ENCODE results near the gene ZNF761.
A peak's percentile ranks its signal among the peaks of the same experiment; 100 is the strongest.
"Not testable (repeated sequence)": the region's sequence is repeated elsewhere in the genome, so short reads cannot be mapped to it uniquely, and the experiment has no call there.

ZNF761 gene

DNA sequence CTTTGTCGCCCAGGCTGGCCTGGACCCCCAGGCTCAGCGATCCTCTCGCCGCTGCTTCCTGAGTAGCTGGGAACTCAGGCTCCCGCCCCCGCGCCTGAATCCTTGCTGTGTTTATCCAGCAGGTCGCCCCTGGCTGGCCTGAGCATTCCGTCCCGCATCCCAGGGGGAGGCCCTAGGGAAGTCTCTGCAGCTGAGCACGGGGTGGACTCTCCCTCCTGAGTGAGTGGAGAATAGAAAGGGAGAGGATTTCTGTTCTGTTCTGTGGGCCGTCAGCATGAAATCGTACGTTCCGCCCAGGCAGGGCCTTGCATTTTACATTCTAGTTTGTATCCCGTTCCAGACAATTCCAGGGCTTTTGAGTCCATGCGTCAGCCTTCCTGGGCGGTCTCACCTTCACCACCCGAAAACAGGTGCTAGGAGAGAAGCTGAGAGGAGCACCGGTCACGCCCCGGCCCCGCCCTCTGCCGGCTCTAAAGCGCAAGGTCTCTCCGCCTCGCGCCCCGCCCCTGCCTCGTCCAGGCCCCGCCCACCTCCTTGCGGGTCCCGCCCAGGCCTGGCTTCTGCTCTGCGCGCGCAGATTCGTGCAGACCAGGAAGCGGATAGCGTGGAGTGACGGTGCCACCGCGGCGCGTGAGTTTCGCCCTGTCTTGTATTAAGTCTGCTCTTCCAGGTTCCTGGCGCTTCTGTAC is at the start of gene ZNF761:
TSS of gene ZNF761 (plus strand) at position 586 of the 689 bp plus-strand sequence. CDS start 15,285 bp downstream, outside the sequence.
- DNase-seq = peak; percentile 42 to 92 (median 86)

GRCh38 chr19:53388168-53388567 is 43.6 kb upstream of the ZNF761 start:
- DNase-seq = no peak

GRCh38 chr19:53388904-53389303 is 42.9 kb upstream of the ZNF761 start:
- no peak for DNase-seq

DNA sequence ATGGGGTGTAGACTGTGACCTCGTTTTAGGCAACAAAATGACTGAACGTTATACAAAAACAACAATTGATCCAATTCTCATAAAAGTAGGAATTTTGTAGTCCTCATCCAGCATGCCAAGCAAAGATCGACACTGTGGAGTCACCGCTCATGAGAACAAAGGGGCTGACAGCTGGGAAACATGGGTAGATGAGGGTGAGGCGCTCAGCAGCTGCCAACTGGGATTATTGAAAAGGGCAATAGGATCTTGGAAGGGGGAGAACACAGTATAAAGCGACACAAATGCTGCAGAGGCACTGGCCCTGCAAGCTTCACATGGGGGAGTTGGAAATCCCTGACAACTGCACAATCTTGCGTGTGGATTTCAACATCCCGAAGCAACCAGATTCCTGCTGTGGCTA is 42.2 kb upstream of the ZNF761 start:
- DNase-seq = no peak

DNA sequence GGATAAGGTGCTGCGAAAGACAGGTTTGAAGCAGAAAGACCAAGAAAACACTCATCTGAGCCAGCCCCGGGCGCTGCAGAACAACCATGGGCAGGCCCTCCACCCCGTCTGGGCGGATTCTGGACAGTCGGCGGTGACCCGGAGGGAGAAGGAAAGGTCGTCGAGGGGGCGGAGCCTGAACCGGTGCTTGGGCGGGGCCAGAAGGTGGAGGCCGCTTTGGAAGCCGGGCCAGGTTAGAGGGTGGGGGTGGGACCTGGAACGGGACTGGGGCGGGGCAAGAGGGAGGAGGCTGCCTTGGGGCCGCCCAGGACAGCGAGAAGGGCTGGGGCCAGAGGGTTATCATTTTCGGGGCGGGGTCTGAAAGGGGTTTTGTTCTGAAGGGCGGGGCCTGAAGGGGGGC is 41.8 kb upstream of the ZNF761 start:
- DNase-seq = peak in 6 of 14 donors; percentile 0 to 51 (median 0)

DNA sequence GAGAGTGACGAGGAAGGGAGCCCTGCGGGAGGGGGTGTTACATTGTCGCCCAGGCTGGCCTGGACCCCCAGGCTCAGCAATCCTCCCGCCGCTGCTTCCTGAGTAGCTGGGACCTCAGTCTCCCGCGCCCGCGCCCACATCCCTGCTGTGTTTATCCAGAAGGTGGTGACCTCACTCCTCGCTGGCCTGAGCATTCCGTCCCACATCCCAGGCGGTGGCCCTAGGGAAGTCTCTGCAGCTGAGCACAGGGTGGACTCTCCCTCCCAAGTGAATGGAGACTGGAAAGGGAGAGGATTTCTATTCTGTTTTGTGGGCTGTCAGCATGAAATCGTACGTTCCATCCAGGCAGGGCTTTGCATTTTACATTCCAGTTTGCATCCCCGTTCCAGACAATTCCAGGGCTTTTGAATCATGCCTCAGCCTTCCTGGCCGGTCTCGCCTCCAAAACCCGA is 37.2 kb upstream of the ZNF761 start:
- peak in 3 of 14 donors; percentile 53 to 72 (median 66) for DNase-seq

- peak; percentile 42 to 92 (median 84) for DNase-seq
Observed at GRCh38 chr19:53394974-53395839, 36.6 kb upstream of the ZNF761 start, which contains the start of gene ZNF765. ZNF765 (plus strand) TSS chr19:53395149; CDS start chr19:53398016, 2,867 bp downstream.

DNA sequence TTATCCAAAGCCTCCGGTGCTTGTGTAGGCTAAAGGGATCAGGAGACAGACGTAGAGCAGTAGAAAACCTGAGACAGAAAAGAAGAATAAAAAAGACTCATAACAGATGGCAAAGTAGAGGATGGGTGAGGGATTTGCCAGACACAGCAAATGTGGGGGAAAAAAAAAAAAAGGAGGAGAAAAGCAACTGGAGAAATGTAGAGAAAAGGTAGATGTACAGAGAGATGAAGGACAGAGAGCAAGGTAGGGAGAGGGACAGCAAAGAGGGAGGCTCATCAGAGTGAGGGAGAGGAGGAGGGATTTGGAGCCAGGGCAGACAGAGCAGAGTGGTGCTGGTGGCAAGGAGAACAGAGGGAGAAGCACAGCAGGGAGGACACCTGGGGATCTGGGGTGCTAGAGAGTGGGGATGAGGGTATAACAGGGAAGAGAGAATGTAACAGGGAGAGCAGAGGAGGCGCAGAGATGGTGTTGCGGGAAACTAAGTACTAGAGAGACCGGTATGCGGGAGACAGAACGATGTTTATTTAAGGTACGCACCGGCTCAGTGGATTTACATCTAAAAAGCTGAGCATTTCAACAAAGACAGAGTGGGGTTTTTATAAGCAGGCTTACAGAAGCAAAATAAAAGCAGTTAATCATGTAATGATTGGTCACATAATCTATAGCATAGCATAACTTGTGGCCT is 35.8 kb upstream of the ZNF761 start:
- DNase-seq = not testable (repeated sequence)

DNA sequence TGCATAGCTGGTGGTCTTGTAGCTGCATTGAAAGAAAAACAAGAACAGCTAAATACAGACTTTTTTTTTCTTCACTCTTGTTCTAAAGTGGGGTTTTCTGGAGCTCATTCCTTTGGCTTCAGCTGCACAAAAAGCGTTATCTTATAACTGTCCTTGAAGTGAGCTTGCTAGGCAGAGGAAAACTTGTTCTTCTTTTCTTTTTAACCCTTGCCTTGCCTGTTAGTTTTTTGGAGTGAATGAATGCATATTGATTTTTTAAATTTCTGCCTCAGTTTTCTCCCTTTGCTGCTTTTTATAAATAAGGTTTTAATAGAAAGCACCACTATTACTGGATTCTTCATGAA is 35.3 kb upstream of the ZNF761 start:
- no peak for DNase-seq

- DNase-seq = not testable (repeated sequence)
Observed at GRCh38 chr19:53397918-53398317, 33.9 kb upstream of the ZNF761 start.

DNA sequence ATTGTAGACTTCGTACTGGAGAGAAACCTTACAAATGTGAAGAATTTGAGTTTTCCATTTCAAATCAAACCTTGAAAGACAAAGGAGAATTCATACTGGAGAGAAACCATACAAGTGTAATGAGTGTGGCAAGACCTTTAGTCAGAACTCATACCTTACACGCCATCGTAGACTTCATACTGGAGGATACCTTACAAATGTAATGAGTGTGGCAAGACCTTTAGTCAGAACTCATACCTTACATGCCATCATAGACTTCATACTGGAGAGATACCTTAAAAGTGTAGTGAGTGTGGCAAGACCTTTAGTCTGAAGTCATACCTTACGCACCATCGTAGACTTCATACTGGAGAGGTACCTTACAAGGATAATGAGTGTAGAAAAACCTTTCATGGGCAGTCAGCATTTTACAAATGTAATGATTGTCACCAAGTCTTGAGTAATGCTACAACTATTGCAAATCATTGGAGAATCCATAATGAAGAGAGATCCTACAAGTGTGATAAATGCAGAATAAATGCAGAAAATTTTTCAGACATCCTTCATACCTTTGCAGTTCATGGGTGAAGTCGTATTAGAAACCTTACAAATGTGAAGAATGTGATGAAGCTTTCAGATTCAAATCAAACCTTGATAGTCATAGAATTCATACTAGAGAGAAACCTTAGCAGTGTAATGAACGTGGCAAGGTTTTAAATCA is 22.1 kb upstream of the ZNF761 start:
- DNase-seq = no peak

DNA sequence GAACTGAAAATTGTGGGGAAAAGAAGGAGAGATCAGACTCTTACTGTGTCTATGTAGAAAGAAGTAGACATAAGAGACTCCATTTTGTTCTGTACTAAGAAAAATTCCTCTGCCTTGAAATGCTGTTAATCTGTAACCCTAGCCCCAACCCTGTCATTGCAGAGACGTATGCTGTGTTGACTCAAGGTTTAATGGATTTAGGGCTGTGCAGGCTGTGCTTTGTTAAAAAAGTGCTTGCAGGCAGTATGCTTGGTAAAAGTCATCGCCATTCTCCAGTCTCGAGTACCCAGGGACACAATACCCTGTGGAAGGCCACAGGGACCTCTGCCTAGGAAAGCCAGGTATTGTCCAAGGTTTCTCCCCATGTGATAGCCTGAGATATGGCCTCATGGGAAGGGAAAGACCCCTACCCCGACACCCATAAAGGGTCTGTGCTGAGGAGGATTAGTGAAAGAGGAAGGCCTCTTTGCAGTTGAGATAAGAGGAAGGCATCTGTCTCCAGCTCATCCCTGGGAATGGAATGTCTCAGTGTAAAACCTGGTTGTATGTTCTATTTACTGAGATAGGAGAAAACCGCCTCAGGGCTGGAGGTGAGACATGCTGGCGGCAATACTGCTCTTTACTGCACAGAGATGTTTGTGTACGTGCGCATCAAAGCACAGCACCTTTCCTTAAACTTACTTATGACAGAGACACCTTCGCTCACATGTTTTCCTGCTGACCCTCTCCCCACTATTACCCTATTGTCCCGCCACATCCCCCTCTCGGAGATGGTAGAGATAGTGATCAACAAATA is 11.1 kb upstream of the ZNF761 start:
- DNase-seq = not testable (repeated sequence)

DNA sequence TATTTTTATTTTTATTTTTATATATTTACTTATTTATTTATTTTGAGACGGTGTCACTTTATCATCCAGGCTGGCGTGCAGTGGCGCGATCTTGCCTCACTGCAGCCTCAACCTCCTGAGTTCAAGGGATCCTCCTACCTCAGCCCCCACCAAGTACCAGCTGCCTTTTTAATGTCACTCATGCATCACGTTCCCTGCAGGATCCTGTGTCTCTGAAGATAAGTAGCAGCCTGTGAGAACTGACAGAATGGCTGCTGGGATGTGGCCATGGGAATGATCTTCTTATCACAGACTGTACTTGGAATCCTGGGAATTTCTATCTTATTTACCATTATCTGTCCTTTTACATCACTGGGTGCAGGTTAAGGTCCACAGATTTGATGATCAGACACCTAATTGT is 9.2 kb upstream of the ZNF761 start:
- no peak for DNase-seq

DNA sequence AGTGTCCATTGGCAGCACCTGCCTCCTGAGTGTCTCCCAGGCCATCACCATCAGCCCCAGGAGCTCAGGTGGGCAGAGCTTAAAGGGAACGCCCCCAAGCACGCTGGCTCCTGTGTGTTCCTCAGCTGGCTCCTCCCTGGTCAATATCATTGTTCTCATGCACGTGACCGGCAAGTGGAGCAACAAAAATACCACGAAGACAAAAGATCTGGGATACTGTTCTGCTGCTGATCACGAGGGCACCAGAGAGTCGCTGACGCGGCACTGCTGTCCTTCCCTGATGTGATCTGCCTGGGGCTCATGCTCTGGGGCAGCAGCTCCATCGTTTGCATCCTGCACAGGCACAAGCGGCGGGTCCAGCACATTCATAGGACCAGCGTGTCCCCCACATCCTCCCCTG is 8.7 kb upstream of the ZNF761 start:
- not testable (repeated sequence) for DNase-seq

GRCh38 chr19:53423680-53424079 is 8.1 kb upstream of the ZNF761 start:
- peak in 2 of 14 donors; percentile 0 to 15 for DNase-seq

DNA sequence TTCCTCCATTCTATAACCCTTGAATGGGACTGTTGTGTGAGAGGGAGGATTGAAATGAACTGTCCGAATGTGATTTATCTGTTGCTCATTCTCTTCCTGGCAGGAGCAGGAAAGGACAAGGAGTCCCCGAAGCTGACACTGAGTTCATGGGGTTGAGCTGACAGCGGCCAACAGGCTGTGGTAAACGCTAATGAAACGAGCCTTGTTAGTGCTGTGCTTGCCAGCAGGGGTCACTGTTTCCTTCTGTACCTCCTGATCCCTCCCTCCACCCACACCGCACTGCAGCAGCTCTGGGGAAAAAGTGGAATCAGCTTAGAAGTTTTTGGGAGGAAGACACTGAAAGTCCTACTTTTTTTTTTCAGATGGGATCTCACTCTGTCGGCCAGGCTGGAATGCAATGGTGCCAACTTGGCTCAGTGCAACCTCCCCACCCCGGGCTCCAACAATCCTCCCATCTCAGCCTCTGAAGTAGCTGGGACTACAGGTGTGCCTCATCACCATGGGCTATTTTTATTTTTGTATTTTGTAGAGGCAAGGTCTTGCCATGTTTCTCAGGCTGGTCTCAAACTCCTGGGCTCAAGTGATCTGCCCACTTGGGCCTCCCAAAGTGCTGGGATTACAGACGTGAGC is 6.7 kb upstream of the ZNF761 start:
- DNase-seq = peak in 13 of 14 donors; percentile 10 to 70 (median 31)

DNA sequence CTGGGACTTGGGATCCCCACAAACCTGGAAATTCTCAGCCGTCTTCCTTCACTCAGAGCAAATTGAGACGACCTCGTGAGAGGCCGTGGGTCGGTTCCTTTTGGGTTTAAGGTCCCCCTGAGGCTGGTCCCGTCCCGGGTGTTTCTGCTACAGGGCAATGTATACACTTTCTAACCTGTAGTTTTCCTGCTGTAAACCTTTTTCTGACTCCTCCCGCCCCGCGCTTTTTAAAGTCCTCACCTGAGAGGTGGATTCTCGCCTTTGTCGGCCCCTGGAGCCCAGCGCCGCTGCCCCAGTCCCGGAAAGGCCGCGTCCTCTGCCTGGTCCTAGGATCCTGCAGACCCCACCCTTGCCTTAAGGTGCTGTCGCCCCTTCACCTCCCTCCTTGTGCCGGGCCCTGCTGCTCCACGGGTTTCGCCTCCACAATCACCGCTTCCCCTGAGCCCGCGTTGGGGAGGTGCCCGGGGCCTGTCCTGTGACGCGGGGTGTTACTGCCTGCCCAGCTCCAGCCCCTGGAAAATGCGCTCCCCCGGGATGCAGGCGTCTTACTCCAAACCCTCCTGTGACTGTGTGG is 391 bp downstream of the ZNF761 start:
- DNase-seq = peak in 5 of 14 donors; percentile 0 to 39 (median 4)

- DNase-seq = not testable (repeated sequence)
Observed at GRCh38 chr19:53443809-53444208, 12.0 kb downstream of the ZNF761 start.

GRCh38 chr19:53447196-53447595 is 15.4 kb downstream of the ZNF761 start:
- DNase-seq = not testable (repeated sequence)

DNA sequence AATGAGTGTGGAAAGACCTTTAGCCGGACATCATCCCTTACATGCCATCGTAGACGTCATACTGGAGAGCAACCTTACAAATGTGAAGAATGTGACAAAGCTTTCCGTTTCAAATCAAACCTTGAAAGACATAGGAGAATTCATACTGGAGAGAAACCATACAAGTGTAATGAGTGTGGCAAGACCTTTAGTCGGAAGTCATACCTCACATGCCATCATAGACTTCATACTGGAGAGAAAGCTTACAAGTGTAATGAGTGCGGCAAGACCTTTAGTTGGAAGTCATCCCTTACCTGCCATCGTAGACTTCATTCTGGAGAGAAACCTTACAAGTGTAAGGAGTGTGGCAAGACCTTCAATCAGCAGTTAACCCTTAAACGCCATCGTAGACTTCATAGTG is 24.0 kb downstream of the ZNF761 start:
- DNase-seq = no peak

All from C1 segment of cervical spinal cord (tissue), 14 donors.